ENCODE results near the gene MRPL45.
"Not testable (repeated sequence)": the region's sequence is repeated elsewhere in the genome, so short reads cannot be mapped to it uniquely, and the experiment has no call there.

The MRPL45 gene
- long read RNA-seq, transcript MRPL45-203 (8 exons, 1,705 nt) = major isoform, 301 of 330 reads
- long read RNA-seq, transcript MRPL45-204 (7 exons, 1,554 nt) = minor isoform, 7 of 330 reads
- long read RNA-seq, partial matches to known transcripts = 10 of 330 reads
- long read RNA-seq, other reads (novel, unspliced or antisense) = 12 of 330 reads

DNA sequence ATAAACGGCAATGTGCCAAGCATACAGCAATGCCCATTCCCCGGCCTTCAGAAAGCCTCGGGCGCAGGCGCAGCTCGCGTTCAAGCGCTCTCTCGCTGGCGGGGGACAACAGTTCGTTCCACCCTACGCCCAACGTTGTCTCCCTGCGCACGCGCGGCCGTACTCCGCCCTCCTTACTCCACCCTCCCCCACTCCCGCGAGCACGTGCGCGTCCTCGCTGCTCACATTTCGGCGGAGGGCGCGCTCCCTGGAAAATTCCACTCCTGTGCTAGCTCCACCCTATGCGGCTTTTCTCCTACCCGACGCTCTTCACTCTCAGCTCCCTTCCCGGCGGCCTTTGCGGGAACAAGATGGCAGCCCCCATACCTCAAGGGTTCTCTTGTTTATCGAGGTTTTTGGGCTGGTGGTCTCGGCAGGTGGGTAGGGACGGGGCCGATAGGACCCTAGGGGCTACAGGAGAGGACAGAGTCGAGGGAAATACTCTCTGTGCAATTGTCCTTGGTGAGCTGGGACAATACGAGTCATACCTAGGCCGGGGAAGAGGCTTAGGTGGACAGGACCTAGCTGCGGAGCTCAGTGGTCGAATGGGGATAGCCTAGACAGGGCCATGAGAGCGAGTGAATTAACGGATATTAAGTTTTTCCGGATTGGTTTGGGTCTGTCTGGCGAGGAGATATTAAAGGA, at the start of gene MRPL45:
Gene MRPL45, plus strand, starts transcription at position 335 of the 684 bp plus-strand sequence. Its CDS starts 16 bp downstream, at position 351.
- H3K27me3 ChIP-seq (ENCODE audit: insufficient read depth, poor library complexity, severe bottlenecking) = not testable (repeated sequence)
- DNase-seq (ENCODE audit: low read depth in 1 of 2, low spot score in 1 of 2) = peak; percentile 95 to 98
- H3K27ac ChIP-seq (replicated peaks) = peak within 1 kb of the TSS; percentile 94
- peak; percentile 56; the same call in 1 of the 2 replicates for TF ChIP-seq POLR2AphosphoS5 (IDR thresholded peaks at IDR 0.05; ENCODE audit: low read depth)
- H3K4me3 ChIP-seq (replicated peaks; ENCODE audit: insufficient read depth, low read length) = peak within 1 kb of the TSS; percentile 61

DNA sequence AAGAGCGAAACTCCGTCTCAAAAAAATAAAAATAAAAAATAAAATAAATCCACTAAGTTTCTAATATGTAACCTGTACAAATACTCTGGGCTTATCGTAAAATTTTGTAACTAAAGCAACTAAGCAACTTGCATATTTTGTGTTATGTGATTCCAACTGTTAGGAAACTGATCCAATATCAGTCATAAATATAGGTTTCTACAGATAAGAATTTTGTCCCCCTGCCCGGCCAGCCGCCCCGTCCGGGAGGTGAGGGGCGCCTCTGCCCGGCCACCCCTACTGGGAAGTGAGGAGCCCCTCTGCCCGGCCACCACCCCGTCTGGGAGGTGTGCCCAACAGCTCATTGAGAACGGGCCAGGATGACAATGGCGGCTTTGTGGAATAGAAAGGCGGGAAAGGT, 43.8 kb upstream of the MRPL45 start:
- H3K4me3 ChIP-seq (replicated peaks; ENCODE audit: insufficient read depth, low read length); H3K27ac ChIP-seq (replicated peaks); DNase-seq (ENCODE audit: low read depth in 1 of 2, low spot score in 1 of 2); H3K27me3 ChIP-seq (ENCODE audit: insufficient read depth, poor library complexity, severe bottlenecking): not testable (repeated sequence)

DNA sequence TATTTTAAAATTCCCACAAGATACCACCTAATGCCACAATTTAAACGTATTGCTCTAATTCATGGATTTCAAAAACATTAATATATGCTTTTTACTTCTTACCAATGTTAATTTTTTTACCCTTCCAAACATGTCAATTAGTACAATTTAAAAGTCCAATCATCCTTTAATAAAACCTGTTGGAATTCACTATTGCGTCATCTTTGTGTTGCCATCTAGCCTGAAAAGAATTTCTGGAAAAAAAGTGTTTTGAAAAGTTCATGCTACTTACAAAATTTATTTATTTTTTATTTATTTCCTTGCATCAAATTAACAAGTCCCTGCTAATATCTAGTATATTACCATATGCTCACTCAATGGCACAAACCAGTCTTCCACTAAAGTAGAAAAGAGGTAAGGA, 42.6 kb upstream of the MRPL45 start:
- DNase-seq (ENCODE audit: low read depth in 1 of 2, low spot score in 1 of 2); H3K27me3 ChIP-seq (ENCODE audit: insufficient read depth, poor library complexity, severe bottlenecking); H3K4me3 ChIP-seq (replicated peaks; ENCODE audit: insufficient read depth, low read length); H3K27ac ChIP-seq (replicated peaks): not testable (repeated sequence)

- peak; percentile 74 to 90 for DNase-seq (ENCODE audit: low read depth in 1 of 2, low spot score in 1 of 2)
- TF ChIP-seq SPI1 (IDR thresholded peaks at IDR 0.05; ENCODE audit: borderline replicate concordance, low read depth) (peak; percentile 33; the same call in 1 of the 2 replicates), POLR2AphosphoS5 (IDR thresholded peaks at IDR 0.05; ENCODE audit: low read depth) (0 out of 2 replicates have a peak, but pooled peaks have one; percentile 22)
- Histone ChIP-seq H3K27ac (replicated peaks) (peak overlapping the region; percentile 54), H3K4me3 (replicated peaks; ENCODE audit: insufficient read depth, low read length) (peak overlapping the region; percentile 46)
- not testable (repeated sequence) for H3K27me3 ChIP-seq (ENCODE audit: insufficient read depth, poor library complexity, severe bottlenecking)
These were observed 39.9 kb upstream of the MRPL45 start for GRCh38 chr17:38257013-38257621.

- not testable (repeated sequence) for H3K27me3 ChIP-seq (ENCODE audit: insufficient read depth, poor library complexity, severe bottlenecking); H3K27ac ChIP-seq (replicated peaks); DNase-seq (ENCODE audit: low read depth in 1 of 2, low spot score in 1 of 2); H3K4me3 ChIP-seq (replicated peaks; ENCODE audit: insufficient read depth, low read length)
- peak; percentile 57; the same call in 1 of the 2 replicates for TF ChIP-seq SPI1 (IDR thresholded peaks at IDR 0.05; ENCODE audit: borderline replicate concordance, low read depth)
These were observed 30.9 kb upstream of the MRPL45 start for GRCh38 chr17:38265974-38266506.

- not testable (repeated sequence) for H3K27me3 ChIP-seq (ENCODE audit: insufficient read depth, poor library complexity, severe bottlenecking); H3K27ac ChIP-seq (replicated peaks); DNase-seq (ENCODE audit: low read depth in 1 of 2, low spot score in 1 of 2); H3K4me3 ChIP-seq (replicated peaks; ENCODE audit: insufficient read depth, low read length)
These were observed 30.4 kb upstream of the MRPL45 start for GRCh38 chr17:38266571-38266970.

GRCh38 chr17:38268138-38268537, 28.8 kb upstream of the MRPL45 start:
- not testable (repeated sequence) for H3K27me3 ChIP-seq (ENCODE audit: insufficient read depth, poor library complexity, severe bottlenecking)

DNA sequence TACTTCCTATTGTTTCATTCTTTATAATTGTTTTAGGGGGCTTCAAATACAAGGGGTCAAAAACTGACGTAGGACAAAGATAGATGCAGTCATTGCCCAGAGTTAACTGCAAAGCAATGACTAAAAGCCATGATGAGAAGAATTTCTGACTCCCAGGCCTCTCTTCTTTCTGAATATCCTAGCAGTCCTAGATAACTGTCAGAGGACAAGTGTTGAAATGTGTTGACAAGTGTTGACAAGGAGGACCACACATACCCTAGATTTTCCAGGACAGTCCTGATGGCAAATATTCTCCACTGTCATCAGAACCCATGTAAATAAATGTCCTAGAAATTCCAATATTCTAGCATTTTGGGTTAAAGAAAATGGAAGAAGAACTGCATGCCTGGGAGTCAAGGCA, 27.9 kb upstream of the MRPL45 start:
- H3K27me3 ChIP-seq (ENCODE audit: insufficient read depth, poor library complexity, severe bottlenecking); H3K27ac ChIP-seq (replicated peaks): not testable (repeated sequence)

More at GRCh38 chr17:38268138-38268537, 28.8 kb upstream of the MRPL45 start:
- H3K4me3 ChIP-seq (replicated peaks; ENCODE audit: insufficient read depth, low read length); H3K27ac ChIP-seq (replicated peaks); DNase-seq (ENCODE audit: low read depth in 1 of 2, low spot score in 1 of 2): not testable (repeated sequence)

GRCh38 chr17:38269552-38269951, 27.4 kb upstream of the MRPL45 start:
- not testable (repeated sequence) for DNase-seq (ENCODE audit: low read depth in 1 of 2, low spot score in 1 of 2); H3K27me3 ChIP-seq (ENCODE audit: insufficient read depth, poor library complexity, severe bottlenecking); H3K27ac ChIP-seq (replicated peaks); H3K4me3 ChIP-seq (replicated peaks; ENCODE audit: insufficient read depth, low read length)

More for the DNA sequence above, 27.9 kb upstream of the MRPL45 start:
- H3K4me3 ChIP-seq (replicated peaks; ENCODE audit: insufficient read depth, low read length); DNase-seq (ENCODE audit: low read depth in 1 of 2, low spot score in 1 of 2): not testable (repeated sequence)

DNA sequence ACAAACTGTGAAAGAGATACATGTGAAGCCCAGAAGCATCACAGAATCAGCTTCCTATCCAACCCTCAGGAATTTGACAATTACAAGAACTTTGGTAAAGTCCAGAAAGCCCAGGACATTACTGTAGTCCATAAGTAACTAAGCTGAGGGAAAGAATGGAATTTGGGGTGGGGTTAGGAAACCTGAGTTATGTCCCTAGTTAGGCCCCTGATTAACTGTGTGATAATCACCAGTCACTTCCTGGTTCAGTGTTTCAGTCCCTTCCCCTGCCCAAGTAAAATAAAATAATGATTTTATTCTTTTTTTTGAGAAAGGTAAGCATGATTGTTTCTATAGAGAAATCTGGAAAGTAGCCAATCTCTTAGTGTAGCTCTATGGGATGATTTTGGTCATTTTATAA, 11.0 kb upstream of the MRPL45 start:
- H3K27me3 ChIP-seq (ENCODE audit: insufficient read depth, poor library complexity, severe bottlenecking); H3K27ac ChIP-seq (replicated peaks); DNase-seq (ENCODE audit: low read depth in 1 of 2, low spot score in 1 of 2); H3K4me3 ChIP-seq (replicated peaks; ENCODE audit: insufficient read depth, low read length): not testable (repeated sequence)
